ENCODE data around the gene CCDC85C. TPM values are rescaled to one million over a fixed set of nuclear protein-coding genes. Genes with fewer than 3 reads are reported as not detected.

Gene CCDC85C
- total and polyA plus RNA-seq, 4 donors = 4.0 to 23.9 (median 9.6) TPM

- Histone ChIP-seq H3K27ac (ENCODE audit: low read depth in 1 of 2, low read length in 2 of 2) (no peak overlapping the region), H3K4me3 (ENCODE audit: low read depth in 1 of 3, low read length in 3 of 3) (no peak overlapping the region), H3K4me1 (ENCODE audit: control insufficient read depth in 4 of 4, insufficient read depth in 4 of 4, low read length in 3 of 4) (peaks cover 6 to 28% (median 16%) of the 10 kb centered on the region in 4 donors), H3K27me3 (ENCODE audit: control insufficient read depth in 4 of 4, insufficient read depth in 4 of 4, low read length in 3 of 4) (no peaks in the 10 kb centered on the region), H3K36me3 (ENCODE audit: control insufficient read depth in 4 of 4, insufficient read depth in 3 of 4, low read depth in 1 of 4, low read length in 3 of 4) (peaks cover 0 to 2% (median 0%) of the 10 kb centered on the region in 4 donors), H3K9me3 (ENCODE audit: control insufficient read depth in 4 of 4, low read length in 3 of 4) (no peaks in the 10 kb centered on the region), H3K9ac (ENCODE audit: low read depth in 1 of 2, low read length in 2 of 2) (no peak overlapping the region)
- WGBS = 88% methylated on average over 16 of the region's 16 CpGs
- DNase-seq (ENCODE audit: low spot score) = no peak
- TF ChIP-seq YY1 (IDR thresholded peaks at IDR 0.05) (no peak), EGR1 (IDR thresholded peaks at IDR 0.05; ENCODE audit: low read depth in 2 of 2) (no peak), FOXA2 (IDR thresholded peaks at IDR 0.05) (no peak), RAD21 (IDR thresholded peaks at IDR 0.05) (no peak), HNF4G (IDR thresholded peaks at IDR 0.05) (no peak), MAX (IDR thresholded peaks at IDR 0.05) (no peak)
- TF ChIP-seq, protein P1, sequence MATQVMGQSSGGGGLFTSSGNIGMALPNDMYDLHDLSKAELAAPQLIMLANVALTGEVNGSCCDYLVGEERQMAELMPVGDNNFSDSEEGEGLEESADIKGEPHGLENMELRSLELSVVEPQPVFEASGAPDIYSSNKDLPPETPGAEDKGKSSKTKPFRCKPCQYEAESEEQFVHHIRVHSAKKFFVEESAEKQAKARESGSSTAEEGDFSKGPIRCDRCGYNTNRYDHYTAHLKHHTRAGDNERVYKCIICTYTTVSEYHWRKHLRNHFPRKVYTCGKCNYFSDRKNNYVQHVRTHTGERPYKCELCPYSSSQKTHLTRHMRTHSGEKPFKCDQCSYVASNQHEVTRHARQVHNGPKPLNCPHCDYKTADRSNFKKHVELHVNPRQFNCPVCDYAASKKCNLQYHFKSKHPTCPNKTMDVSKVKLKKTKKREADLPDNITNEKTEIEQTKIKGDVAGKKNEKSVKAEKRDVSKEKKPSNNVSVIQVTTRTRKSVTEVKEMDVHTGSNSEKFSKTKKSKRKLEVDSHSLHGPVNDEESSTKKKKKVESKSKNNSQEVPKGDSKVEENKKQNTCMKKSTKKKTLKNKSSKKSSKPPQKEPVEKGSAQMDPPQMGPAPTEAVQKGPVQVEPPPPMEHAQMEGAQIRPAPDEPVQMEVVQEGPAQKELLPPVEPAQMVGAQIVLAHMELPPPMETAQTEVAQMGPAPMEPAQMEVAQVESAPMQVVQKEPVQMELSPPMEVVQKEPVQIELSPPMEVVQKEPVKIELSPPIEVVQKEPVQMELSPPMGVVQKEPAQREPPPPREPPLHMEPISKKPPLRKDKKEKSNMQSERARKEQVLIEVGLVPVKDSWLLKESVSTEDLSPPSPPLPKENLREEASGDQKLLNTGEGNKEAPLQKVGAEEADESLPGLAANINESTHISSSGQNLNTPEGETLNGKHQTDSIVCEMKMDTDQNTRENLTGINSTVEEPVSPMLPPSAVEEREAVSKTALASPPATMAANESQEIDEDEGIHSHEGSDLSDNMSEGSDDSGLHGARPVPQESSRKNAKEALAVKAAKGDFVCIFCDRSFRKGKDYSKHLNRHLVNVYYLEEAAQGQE (IDR thresholded peaks at IDR 0.05) = no peak
- TF ChIP-seq, protein P2, sequence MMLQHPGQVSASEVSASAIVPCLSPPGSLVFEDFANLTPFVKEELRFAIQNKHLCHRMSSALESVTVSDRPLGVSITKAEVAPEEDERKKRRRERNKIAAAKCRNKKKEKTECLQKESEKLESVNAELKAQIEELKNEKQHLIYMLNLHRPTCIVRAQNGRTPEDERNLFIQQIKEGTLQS (IDR thresholded peaks at IDR 0.05) = no peak
Observed at GRCh38 chr14:99581374-99581773, 22.6 kb downstream of the CCDC85C start.

DNA sequence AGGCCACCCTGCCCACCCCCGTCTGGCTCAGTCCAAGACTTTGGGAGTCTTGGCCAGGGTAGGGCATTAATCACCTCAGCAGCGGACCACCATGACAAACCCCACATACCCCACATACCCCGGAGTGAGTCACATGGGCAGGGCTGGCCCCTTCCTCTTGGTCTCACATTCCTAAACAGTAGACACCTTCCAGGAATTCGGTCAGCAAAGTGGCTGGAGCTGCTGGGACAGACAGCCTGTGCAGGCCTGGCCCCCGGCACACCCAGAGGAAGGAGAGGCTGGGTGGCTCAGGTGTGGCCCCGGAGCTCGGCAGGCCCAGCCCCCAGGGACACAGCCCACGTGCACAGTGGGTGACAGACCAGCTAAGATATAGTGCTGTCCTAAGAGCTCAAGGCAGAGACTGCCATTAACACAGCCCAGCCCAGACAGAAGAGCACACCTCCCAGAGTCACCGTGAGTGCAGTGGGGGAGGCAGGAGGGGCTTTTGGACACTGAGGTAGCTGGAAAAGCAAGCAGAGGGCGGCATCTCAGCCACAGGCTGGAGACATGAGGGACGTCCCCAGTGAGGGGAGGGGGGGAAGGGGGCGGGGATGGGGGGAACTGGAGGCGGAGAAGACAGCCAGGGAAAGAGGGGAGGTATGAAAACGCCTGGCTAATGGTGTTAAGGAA, 24.0 kb downstream of the CCDC85C start:
- no peaks in the 10 kb centered on the region for H3K27me3 ChIP-seq (ENCODE audit: control insufficient read depth in 4 of 4, insufficient read depth in 4 of 4, low read length in 3 of 4)
- peaks cover 0 to 2% (median 0%) of the 10 kb centered on the region in 4 donors for H3K36me3 ChIP-seq (ENCODE audit: control insufficient read depth in 4 of 4, insufficient read depth in 3 of 4, low read depth in 1 of 4, low read length in 3 of 4)
- no peak overlapping the region for H3K27ac ChIP-seq (ENCODE audit: low read depth in 1 of 2, low read length in 2 of 2)
- no peak overlapping the region for H3K4me3 ChIP-seq (ENCODE audit: low read depth in 1 of 3, low read length in 3 of 3)
- DNase-seq (ENCODE audit: low spot score) = no peak
- no peak overlapping the region for H3K9ac ChIP-seq (ENCODE audit: low read depth in 1 of 2, low read length in 2 of 2)
- H3K4me1 ChIP-seq (ENCODE audit: control insufficient read depth in 4 of 4, insufficient read depth in 4 of 4, low read length in 3 of 4) = peaks cover 10 to 31% (median 22%) of the 10 kb centered on the region in 4 donors
- H3K9me3 ChIP-seq (ENCODE audit: control insufficient read depth in 4 of 4, low read length in 3 of 4) = no peaks in the 10 kb centered on the region
- WGBS = 77% methylated on average over 14 of the region's 14 CpGs
- TF ChIP-seq, protein P3, sequence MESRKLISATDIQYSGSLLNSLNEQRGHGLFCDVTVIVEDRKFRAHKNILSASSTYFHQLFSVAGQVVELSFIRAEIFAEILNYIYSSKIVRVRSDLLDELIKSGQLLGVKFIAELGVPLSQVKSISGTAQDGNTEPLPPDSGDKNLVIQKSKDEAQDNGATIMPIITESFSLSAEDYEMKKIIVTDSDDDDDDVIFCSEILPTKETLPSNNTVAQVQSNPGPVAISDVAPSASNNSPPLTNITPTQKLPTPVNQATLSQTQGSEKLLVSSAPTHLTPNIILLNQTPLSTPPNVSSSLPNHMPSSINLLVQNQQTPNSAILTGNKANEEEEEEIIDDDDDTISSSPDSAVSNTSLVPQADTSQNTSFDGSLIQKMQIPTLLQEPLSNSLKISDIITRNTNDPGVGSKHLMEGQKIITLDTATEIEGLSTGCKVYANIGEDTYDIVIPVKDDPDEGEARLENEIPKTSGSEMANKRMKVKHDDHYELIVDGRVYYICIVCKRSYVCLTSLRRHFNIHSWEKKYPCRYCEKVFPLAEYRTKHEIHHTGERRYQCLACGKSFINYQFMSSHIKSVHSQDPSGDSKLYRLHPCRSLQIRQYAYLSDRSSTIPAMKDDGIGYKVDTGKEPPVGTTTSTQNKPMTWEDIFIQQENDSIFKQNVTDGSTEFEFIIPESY (IDR thresholded peaks at IDR 0.05) = no peak
- TF ChIP-seq NR2F2 (IDR thresholded peaks at IDR 0.05) (no peak), FOXA2 (IDR thresholded peaks at IDR 0.05) (no peak), SP1 (IDR thresholded peaks at IDR 0.05) (no peak)

All from liver (tissue), 9 donors.